Vagina (tissue), 2 donors: ENCODE data around the gene DPP4.

Experiments
- CTCF ChIP-seq, 3 experiments: fragments of 450-650 bp in 2 of 3; fragments of 200-600 bp in 1 of 3; sonication (generic) in 1 of 3; IDR thresholded peaks; one replicate each; pipeline ENCODE4 v1.5.1; 2017 to 2019; ENCODE audit warnings: antibody characterized with exemption in 3 of 3, mild to moderate bottlenecking in 2 of 3, moderate library complexity in 2 of 3
- POLR2A ChIP-seq, 2 donors: fragments of 450-650 bp; IDR thresholded peaks; one replicate each; pipeline ENCODE4 v1.6.1; 2017; ENCODE audit warnings: antibody characterized with exemption in 2 of 2, mild to moderate bottlenecking in 2 of 2, moderate library complexity in 2 of 2
- POLR2AphosphoS5 ChIP-seq, 2 donors: sonication (generic); formaldehyde crosslinking; IDR thresholded peaks; one replicate each; pipeline ENCODE4 v1.9.0; 2017; ENCODE audit warnings: antibody characterized with exemption in 2 of 2, mild to moderate bottlenecking in 2 of 2, low read depth in 1 of 2; ENCODE audit not compliant: insufficient read depth in 1 of 2

GRCh38 chr2:162016080-162016479, 57.9 kb downstream of the DPP4 start:
- TF ChIP-seq CTCF (IDR thresholded peaks at IDR 0.05) (no peak), POLR2A (IDR thresholded peaks at IDR 0.05) (no peak), POLR2AphosphoS5 (IDR thresholded peaks at IDR 0.05; ENCODE audit: insufficient read depth in 1 of 2, low read depth in 1 of 2) (no peak)
